RWPE1 (cell line): ENCODE data around the gene SLC22A5.

Experiments used
- CTCF ChIA-PET: fragments of 350-600 bp; sonication (Branson Sonifier 250); formaldehyde crosslinking; extraction: SDS; loops from one replicate; lab custom pipeline; 2021; lab: Yijun Ruan, JAX
- POLR2A ChIA-PET: fragments of 400-600 bp; formaldehyde crosslinking; extraction: SDS; loops from one replicate; lab custom pipeline; 2020; ENCODE audit warnings: antibody characterized with exemption; ENCODE audit not compliant: low non-redundant PET; lab: Yijun Ruan, JAX
- DNase-seq: peaks from one replicate; pipeline ENCODE4 v3.0.0; 2012; ENCODE audit warnings: low spot score
- H3K27ac ChIP-seq: fragments of 450-650 bp; 2 replicates; pipeline ENCODE4 v1.5.1; 2017
- CTCF ChIP-seq: fragments of 450-650 bp; conservative IDR thresholded peaks from 2 replicates; pipeline ENCODE4 v1.5.1; 2017; ENCODE audit warnings: low read depth, mild to moderate bottlenecking

SLC22A5 gene

DNA sequence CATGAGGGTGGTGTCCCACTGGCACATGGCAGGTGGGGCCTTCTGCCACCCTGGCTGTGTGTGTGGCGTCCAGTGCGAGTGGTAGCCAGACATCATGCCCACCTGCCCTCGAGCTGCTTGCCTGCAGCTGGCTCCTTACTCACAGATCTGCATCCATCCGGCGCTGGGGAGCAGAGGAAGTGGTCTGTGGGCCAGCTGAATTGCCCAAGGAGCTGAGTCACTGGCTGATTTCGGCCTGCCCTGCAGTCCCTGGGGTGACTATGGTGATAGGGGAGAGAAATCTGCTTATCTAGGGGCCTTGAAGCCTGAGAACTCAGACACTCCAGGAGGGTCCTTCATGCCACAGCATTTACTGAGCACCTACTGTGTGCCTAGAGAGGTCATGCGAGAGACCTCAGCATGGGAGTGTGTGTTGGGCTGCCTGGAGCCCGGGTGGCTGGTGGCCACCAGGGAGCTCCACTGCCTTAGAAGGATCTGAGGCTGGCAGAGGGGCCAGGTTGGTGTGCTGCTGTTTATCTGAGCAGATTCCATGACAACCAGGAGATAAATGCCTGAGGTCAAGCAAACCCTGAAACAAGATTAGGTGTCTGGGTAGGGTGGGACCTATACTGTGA is 57.1 kb downstream of the SLC22A5 start:
- CTCF ChIA-PET = interaction anchor here (0.6 to 2.8 kb wide), 8 partner anchors 16 to 432 kb away, joined by 3 to 12 read pairs (median 6); partner anchors contain the start of gene IRF1
- TF ChIP-seq CTCF = no peak
- peak overlapping the region; percentile 68 for H3K27ac ChIP-seq
- POLR2A ChIA-PET = no interaction called here
- DNase-seq = peak; percentile 93

DNA sequence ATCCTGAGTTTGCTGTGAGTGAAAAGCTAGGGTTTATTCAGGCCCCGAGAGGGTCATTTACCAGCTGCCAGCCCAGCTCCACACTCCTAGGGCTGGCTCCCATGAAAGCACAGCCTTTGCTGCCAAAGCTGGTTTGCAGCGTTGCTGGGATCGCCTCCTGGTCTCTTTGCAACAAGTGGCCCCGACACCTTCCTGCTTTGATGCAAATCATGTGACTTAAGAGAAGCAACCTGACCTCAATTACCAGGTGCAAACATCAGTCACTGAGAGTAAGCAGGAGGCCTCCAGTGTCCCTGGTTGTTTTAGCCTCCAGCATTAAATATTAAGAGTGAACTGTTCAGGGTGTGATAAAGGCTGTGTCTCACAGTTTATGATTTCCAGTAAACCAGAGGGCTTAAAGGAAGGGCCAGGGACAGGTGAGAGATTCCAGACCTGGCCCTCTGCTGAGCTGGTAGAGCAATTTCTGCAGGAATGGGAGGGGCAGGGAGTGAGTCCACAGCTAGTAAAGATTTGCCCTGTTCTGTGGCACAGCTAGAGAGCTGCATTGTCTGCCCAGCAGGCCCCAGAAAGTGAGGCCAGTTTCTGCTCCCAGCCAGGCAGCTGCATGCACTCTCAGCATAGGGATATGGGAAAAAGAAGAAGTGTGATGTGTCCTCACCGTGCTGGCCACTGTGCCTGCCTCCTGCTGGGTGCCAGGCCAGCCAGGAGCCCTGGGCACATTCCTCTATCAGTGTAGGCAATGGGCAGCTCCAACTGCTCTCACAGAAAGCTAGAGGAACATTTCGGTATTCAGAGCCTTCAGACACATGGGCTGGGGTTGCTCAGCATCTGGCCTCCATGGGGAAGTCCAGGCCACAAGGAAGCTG is 58.0 kb downstream of the SLC22A5 start:
- no peak for TF ChIP-seq CTCF
- no peak for DNase-seq
- POLR2A ChIA-PET = no interaction called here
- CTCF ChIA-PET = interaction anchor here (0.6 to 2.8 kb wide), 8 partner anchors 12 to 98 kb away, joined by 3 to 12 read pairs (median 6); partner anchors contain the start of gene IRF1
- peak overlapping the region; percentile 68 for H3K27ac ChIP-seq

GRCh38 chr5:132428147-132428482 is 58.6 kb downstream of the SLC22A5 start:
- POLR2A ChIA-PET = no interaction called here
- no peak for DNase-seq
- peak overlapping the region; percentile 68 for H3K27ac ChIP-seq
- TF ChIP-seq CTCF = no peak
- CTCF ChIA-PET = interaction anchor here (0.6 to 2.8 kb wide), 4 partner anchors 12 to 73 kb away, joined by 3 to 12 read pairs (median 4); no protein-coding TSS in a partner anchor

DNA sequence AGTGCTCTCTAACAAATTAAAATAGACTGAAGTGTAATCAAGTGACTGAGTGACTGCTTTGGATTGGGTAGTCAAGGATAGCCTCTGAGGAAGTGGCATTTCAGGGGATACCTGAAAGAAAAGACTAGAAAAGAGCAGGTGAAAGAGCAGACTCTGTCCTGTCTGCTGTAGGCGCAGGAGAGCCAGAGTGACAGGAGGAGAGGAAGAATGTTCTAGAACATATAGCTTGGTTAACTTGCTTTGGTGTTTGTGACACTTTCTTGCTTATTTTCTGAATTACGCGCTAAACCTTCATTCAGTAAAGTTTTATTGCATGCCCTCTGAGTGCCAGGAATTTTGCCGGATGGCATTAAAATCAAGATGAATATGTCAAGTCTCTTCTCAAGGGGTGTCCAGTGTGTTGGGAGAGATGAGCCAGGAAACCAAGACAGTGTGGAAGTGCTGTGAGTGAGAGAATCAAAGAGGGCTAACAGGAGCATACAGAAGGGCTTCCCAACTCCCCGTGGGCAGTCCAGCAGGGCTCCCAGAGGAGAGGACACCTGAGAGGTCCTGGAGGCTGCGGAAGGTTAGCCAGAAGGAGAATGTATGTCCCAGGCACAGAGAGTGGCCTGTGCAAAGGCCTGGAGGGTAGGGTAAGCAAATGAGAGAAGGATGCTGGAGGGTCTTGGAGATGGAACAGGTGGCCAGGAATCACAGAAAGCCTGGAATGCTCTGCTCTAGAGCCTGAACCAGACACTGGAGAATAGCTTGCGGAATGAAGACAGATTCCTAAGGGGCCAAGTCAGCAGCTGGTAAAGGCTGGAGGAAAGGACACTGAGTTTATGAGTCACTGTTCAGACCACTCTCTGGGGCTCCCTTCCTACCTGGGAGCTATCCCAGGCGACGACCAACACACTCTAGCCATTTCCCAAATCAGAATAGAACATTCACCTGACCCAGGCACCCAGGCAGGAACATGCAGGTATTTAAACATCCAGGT is 59.3 kb downstream of the SLC22A5 start:
- CTCF ChIA-PET = interaction anchor here (0.6 to 2.8 kb wide), 4 partner anchors 10 to 72 kb away, joined by 3 to 12 read pairs (median 3); no protein-coding TSS in a partner anchor
- H3K27ac ChIP-seq = peak overlapping the region; percentile 27; the same call in 1 of the 2 replicates
- POLR2A ChIA-PET = no interaction called here
- no peak for TF ChIP-seq CTCF
- no peak for DNase-seq

- ChIA-PET POLR2A (no interaction called here), CTCF (interaction anchor here (1.1 to 2.8 kb wide), 2 partner anchors 9 to 43 kb away, joined by 3 to 12 read pairs; no protein-coding TSS in a partner anchor)
- no peak overlapping the region for H3K27ac ChIP-seq
- no peak for TF ChIP-seq CTCF
- no peak for DNase-seq
These were observed 60.2 kb downstream of the SLC22A5 start for GRCh38 chr5:132429463-132430440.
